GM06990 (cell line): ENCODE measurements around the gene RPS6KC1.
"Not testable (repeated sequence)": the region's sequence is repeated elsewhere in the genome, so short reads cannot be mapped to it uniquely, and the experiment has no call there.

Experiments
- DNase-seq: peaks from one replicate; pipeline ENCODE4 v3.0.0-alpha.2; 2011; ENCODE audit not compliant: insufficient read length; ENCODE audit errors: extremely low read depth
- H3K27me3 ChIP-seq: replicated peaks from 2 replicates; pipeline ENCODE4 v1.6.0; 2011; ENCODE audit warnings: low read length; ENCODE audit not compliant: control insufficient read depth, insufficient read depth
- H3K36me3 ChIP-seq: 2 replicates; pipeline ENCODE4 v1.5.1; 2011; ENCODE audit warnings: low read length; ENCODE audit not compliant: control insufficient read depth, insufficient read depth
- H3K4me3 ChIP-seq: replicated peaks from 2 replicates; pipeline ENCODE4 v1.5.1; 2011; ENCODE audit warnings: low read depth, mild to moderate bottlenecking, control low read depth, low read length
- TF ChIP-seq, protein P1 (sequence below): IDR thresholded peaks from 2 replicates; pipeline ENCODE4 v1.5.1; 2011; ENCODE audit warnings: low read length, control low read depth, mild to moderate bottlenecking, inconsistent platforms; ENCODE audit not compliant: insufficient read depth, poor library complexity, severe bottlenecking

Gene RPS6KC1

GRCh38 chr1:213017447-213018273 lies 33.4 kb upstream of the RPS6KC1 start:
- TF ChIP-seq, protein P1, sequence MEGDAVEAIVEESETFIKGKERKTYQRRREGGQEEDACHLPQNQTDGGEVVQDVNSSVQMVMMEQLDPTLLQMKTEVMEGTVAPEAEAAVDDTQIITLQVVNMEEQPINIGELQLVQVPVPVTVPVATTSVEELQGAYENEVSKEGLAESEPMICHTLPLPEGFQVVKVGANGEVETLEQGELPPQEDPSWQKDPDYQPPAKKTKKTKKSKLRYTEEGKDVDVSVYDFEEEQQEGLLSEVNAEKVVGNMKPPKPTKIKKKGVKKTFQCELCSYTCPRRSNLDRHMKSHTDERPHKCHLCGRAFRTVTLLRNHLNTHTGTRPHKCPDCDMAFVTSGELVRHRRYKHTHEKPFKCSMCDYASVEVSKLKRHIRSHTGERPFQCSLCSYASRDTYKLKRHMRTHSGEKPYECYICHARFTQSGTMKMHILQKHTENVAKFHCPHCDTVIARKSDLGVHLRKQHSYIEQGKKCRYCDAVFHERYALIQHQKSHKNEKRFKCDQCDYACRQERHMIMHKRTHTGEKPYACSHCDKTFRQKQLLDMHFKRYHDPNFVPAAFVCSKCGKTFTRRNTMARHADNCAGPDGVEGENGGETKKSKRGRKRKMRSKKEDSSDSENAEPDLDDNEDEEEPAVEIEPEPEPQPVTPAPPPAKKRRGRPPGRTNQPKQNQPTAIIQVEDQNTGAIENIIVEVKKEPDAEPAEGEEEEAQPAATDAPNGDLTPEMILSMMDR: no peak
- Histone ChIP-seq H3K4me3 (no peak overlapping the region), H3K36me3 (no peaks in the 10 kb centered on the region), H3K27me3 (no peaks in the 10 kb centered on the region)
- DNase-seq: no peak

GRCh38 chr1:213019450-213019849 lies 31.6 kb upstream of the RPS6KC1 start:
- no peak for DNase-seq
- TF ChIP-seq, protein P1: no peak
- no peaks in the 10 kb centered on the region for H3K27me3 ChIP-seq
- no peak overlapping the region for H3K4me3 ChIP-seq
- no peaks in the 10 kb centered on the region for H3K36me3 ChIP-seq

GRCh38 chr1:213020016-213020415 lies 31.0 kb upstream of the RPS6KC1 start:
- DNase-seq: no peak
- TF ChIP-seq, protein P1: no peak

GRCh38 chr1:213027024-213027423 lies 24.0 kb upstream of the RPS6KC1 start:
- H3K4me3 ChIP-seq, H3K36me3 ChIP-seq, DNase-seq, H3K27me3 ChIP-seq: not testable (repeated sequence)

More at GRCh38 chr1:213020016-213020415, 31.0 kb upstream of the RPS6KC1 start:
- Histone ChIP-seq H3K27me3 (no peaks in the 10 kb centered on the region), H3K36me3 (no peaks in the 10 kb centered on the region), H3K4me3 (no peak overlapping the region)

DNA sequence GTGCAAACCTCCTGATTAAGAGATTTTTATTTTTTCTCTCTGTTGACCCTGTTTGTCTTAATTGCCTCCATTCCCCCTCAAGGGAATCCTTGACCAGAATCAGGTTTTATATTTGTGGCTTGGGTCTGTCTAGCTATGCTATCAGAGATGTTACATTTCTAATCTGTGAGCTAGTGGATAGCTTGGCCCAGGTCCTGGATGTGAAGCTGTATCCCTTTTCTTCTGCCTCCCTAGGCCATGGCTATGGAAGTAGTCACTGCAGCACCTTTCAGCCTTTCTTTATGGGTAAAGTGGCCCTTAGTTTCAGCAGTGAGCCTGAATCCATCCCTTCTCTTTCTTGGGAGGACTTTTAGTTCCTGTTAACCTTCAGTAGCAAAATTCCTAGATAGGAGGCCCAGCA lies 18.4 kb upstream of the RPS6KC1 start:
- H3K4me3 ChIP-seq: no peak overlapping the region
- H3K36me3 ChIP-seq: no peaks in the 10 kb centered on the region
- TF ChIP-seq, protein P1: no peak
- DNase-seq: no peak
- H3K27me3 ChIP-seq: no peaks in the 10 kb centered on the region

DNA sequence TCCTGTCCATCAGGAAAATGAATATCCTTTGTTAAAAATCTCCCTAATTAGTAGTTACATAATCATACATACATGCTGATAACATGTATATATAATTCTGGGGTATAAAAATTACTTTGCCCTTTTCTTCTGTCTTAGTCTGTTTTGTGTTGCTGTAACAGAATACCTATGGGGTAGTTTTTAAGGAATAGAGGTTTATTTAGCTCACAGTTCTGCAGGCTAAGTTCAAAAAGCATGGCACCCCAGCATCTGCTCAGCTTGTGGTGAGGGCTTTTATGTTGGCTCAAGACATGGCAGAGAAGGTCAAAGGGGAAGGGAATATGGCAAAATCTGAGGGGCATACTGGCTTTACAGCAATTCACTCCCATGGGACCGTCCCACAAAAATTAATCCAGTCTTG lies 16.3 kb upstream of the RPS6KC1 start:
- DNase-seq: no peak
- TF ChIP-seq, protein P1: no peak
- Histone ChIP-seq H3K4me3 (no peak overlapping the region), H3K36me3 (no peaks in the 10 kb centered on the region), H3K27me3 (no peaks in the 10 kb centered on the region)
